ENCODE results near the gene CYTH4. TPM values are rescaled to one million over a fixed set of nuclear protein-coding genes. Genes with fewer than 3 reads are reported as not detected.

CYTH4 gene
- total and polyA plus RNA-seq, 2 of the 8 experiments (the other 6 are each of a cell fraction or from before 2014, with no cell fraction given), result 0.09 TPM; not detected in 1

DNA sequence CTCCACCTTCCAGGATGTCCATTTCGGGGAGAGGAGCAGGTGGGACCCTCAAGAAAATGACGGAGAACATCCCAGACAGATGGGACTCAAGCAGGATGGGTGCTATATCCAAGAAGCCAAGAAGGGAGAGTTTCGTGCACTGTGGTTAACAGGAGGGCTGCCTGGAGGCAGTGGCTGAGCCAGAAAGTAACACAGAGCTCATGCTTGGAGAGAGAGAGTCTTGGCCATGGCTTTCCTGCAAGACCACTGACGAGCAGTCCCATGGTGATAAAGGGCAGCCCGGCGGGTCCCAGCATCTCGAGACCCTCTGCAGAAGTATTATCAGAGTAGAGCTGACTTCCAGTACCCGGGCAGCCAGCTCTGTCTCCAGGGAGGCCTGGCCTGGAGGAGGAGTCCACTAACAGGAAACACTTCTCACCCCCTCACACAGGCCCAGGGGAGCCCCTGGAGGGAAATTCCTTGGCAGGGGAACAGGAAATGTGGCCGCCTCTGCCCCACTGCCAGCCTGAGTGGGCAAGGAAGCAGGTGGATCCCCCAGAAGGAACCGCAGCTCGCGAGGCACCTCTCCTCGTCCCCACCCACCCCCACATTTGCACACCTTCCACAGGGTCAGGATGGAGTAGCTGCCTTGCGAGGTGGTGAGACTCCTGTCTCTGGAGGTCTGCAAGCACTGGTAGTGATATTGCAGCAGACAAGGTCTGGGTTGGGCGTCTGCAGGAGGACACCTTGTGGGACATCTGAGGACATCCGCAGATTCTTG is 32.2 kb downstream of the CYTH4 start:
- no peak overlapping the region for H2BK120ac ChIP-seq (replicated peaks; ENCODE audit: low read depth, low read length)
- no peak overlapping the region for H3K4ac ChIP-seq (replicated peaks; ENCODE audit: insufficient read length, low read depth, low read length)
- H4K8ac ChIP-seq (ENCODE audit: extremely low read depth, insufficient read depth, low read length), result 0 out of 2 replicates have a peak overlapping the region, but pooled peaks have one; percentile 9
- TF ChIP-seq HDAC6 (IDR thresholded peaks at IDR 0.05; ENCODE audit: low read depth, low read length) (no peak), GABPA (IDR thresholded peaks at IDR 0.05; ENCODE audit: borderline replicate concordance, insufficient read depth, low read length) (no peak), YY1 (IDR thresholded peaks at IDR 0.05; ENCODE audit: low read depth, low read length) (no peak), CREB1 (IDR thresholded peaks at IDR 0.05) (no peak), EP300 (IDR thresholded peaks at IDR 0.05; ENCODE audit: borderline replicate concordance in 1 of 2, low read depth in 2 of 2, low read length in 2 of 2) (no peak)
- TF ChIP-seq, protein P1, sequence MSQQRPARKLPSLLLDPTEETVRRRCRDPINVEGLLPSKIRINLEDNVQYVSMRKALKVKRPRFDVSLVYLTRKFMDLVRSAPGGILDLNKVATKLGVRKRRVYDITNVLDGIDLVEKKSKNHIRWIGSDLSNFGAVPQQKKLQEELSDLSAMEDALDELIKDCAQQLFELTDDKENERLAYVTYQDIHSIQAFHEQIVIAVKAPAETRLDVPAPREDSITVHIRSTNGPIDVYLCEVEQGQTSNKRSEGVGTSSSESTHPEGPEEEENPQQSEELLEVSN (IDR thresholded peaks at IDR 0.05), result no peak
- H3K27ac ChIP-seq (ENCODE audit: low read depth, low read length), result no peak overlapping the region
- H2AK5ac ChIP-seq (ENCODE audit: low read depth, low read length), result no peak overlapping the region
- no peaks in the 10 kb centered on the region; a peak in 2 of 7 replicates for H3K27me3 ChIP-seq (replicated peaks in 1 of 4; ENCODE audit: control insufficient read depth in 3 of 4, extremely low read depth in 1 of 4, insufficient read depth in 3 of 4, low read length in 3 of 4)
- H4K5ac ChIP-seq (ENCODE audit: insufficient read length, low read depth, low read length), result no peak overlapping the region
- peaks cover 0 to 7% (median 1%) of the 10 kb centered on the region in 4 experiments; a peak in 3 of 7 replicates for H3K4me1 ChIP-seq (replicated peaks in 1 of 4; ENCODE audit: control insufficient read depth in 3 of 4, insufficient read depth in 4 of 4, low read length in 3 of 4)
- no peaks in the 10 kb centered on the region for H3K79me2 ChIP-seq (ENCODE audit: control insufficient read depth in 1 of 2, insufficient read depth in 2 of 2, low read length in 2 of 2)
- H3K4me2 ChIP-seq (ENCODE audit: insufficient read depth in 1 of 2, low read depth in 2 of 2, low read length in 2 of 2), result no peak overlapping the region
- no peaks in the 10 kb centered on the region for H3K23me2 ChIP-seq (ENCODE audit: low read depth, low read length)
- no peak overlapping the region; the same call in 1 of the 2 replicates for H2BK12ac ChIP-seq (ENCODE audit: low read depth, low read length)
- H3K4me3 ChIP-seq (ENCODE audit: extremely low read depth in 1 of 4, insufficient read depth in 2 of 4, low read depth in 3 of 4, low read length in 4 of 4), result no peak overlapping the region
- ChIA-PET CTCF (ENCODE audit: partially characterized antibody) (interaction anchor here (1.0 to 6.1 kb wide), 13 partner anchors 11 to 158 kb away, joined by 3 to 119 read pairs (median 6); partner anchors contain the start of gene ELFN2), POLR2A (ENCODE audit: partially characterized antibody) (no interaction called here)
- H2AFZ ChIP-seq (ENCODE audit: low read length), result no peak overlapping the region
- 86% methylated on average over 15 of the region's 16 CpGs; no CpG with 5 or more reads in 1 of the 2 experiments for WGBS, 2 experiments (ENCODE audit: extremely low coverage in 1 of 2, insufficient coverage in 1 of 2, insufficient read length in 1 of 2, insufficient replicate concordance in 2 of 2, low coverage in 1 of 2, low lambda C conversion rate in 2 of 2, missing lambda C conversion rate in 1 of 2)
- no peaks in the 10 kb centered on the region for H4K20me1 ChIP-seq (replicated peaks in 1 of 2; ENCODE audit: control insufficient read depth in 1 of 2, insufficient read depth in 2 of 2, low read length in 2 of 2)
- H4K91ac ChIP-seq (replicated peaks; ENCODE audit: insufficient read length, low read length), result no peak overlapping the region
- 0 out of 2 replicates have a peak overlapping the region, but pooled peaks have one; percentile 12 for H2BK15ac ChIP-seq (ENCODE audit: low read length)
- no peak overlapping the region for H3K23ac ChIP-seq (ENCODE audit: insufficient read length)
- no peak overlapping the region for H3K56ac ChIP-seq (replicated peaks; ENCODE audit: insufficient read length, low read depth, low read length)
- H3K9ac ChIP-seq (replicated peaks in 1 of 4; ENCODE audit: extremely low read depth in 1 of 4, low read depth in 3 of 4, low read length in 3 of 4), result no peak overlapping the region
- H2BK20ac ChIP-seq (ENCODE audit: low read length), result 0 out of 2 replicates have a peak overlapping the region, but pooled peaks have one; percentile 80
- no peak overlapping the region for H2BK5ac ChIP-seq (ENCODE audit: low read depth, low read length)
- H3K36me3 ChIP-seq (ENCODE audit: control insufficient read depth in 2 of 4, insufficient read depth in 4 of 4, low read length in 3 of 4), result no peaks in the 10 kb centered on the region
- FAIRE-seq (no peak), DNase-seq (ENCODE audit: low read depth in 1 of 2, low spot score in 2 of 2) (no peak)
- H3K18ac ChIP-seq (ENCODE audit: extremely low read depth, low read length), result no peak overlapping the region; the same call in 1 of the 2 replicates
- H3K79me1 ChIP-seq (ENCODE audit: low read depth, low read length), result no peaks in the 10 kb centered on the region
- H3K14ac ChIP-seq (ENCODE audit: insufficient read length), result no peak overlapping the region
- H3K9me3 ChIP-seq (ENCODE audit: insufficient read depth in 2 of 2, low read depth in 1 of 2, low read length in 1 of 2), result no peaks in the 10 kb centered on the region; a peak in 1 of 4 replicates

Data from H1 (cell line).